KMS-11 (cell line): ENCODE results near the gene RCCD1.

Source experiments
- H2AFZ ChIP-seq: fragments of 200-600 bp; sonication (generic); 2 replicates; pipeline ENCODE4 v1.6.1; 2016; ENCODE audit warnings: antibody characterized with exemption, mixed run types, low read depth
- H3K27ac ChIP-seq: fragments of 200-600 bp; sonication (generic); 2 replicates; pipeline ENCODE4 v1.6.1; 2016; ENCODE audit warnings: mild to moderate bottlenecking, mixed run types
- H3K27me3 ChIP-seq: fragments of 200-600 bp; sonication (generic); 2 replicates; pipeline ENCODE4 v1.6.1; 2017; ENCODE audit warnings: mild to moderate bottlenecking, low read depth, mixed run types, moderate library complexity; ENCODE audit not compliant: insufficient read depth
- H3K36me3 ChIP-seq: fragments of 200-600 bp; sonication (generic); 2 replicates; pipeline ENCODE4 v1.6.1; 2017; ENCODE audit warnings: mild to moderate bottlenecking, mixed run types; ENCODE audit not compliant: insufficient read depth
- H3K4me1 ChIP-seq: fragments of 200-600 bp; sonication (generic); 2 replicates; pipeline ENCODE4 v1.6.1; 2016; ENCODE audit warnings: mild to moderate bottlenecking, low read depth, mixed run types; ENCODE audit not compliant: poor library complexity, severe bottlenecking
- H3K4me2 ChIP-seq: fragments of 200-600 bp; sonication (generic); 2 replicates; pipeline ENCODE4 v1.7.0; 2016; ENCODE audit warnings: mild to moderate bottlenecking, mixed run types
- H3K4me3 ChIP-seq: fragments of 200-600 bp; sonication (generic); IDR thresholded peaks from 2 replicates; pipeline ENCODE4 v1.6.1; 2017; ENCODE audit warnings: low read depth, low read length, mixed read lengths; ENCODE audit not compliant: insufficient read depth
- H3K79me2 ChIP-seq: fragments of 200-600 bp; sonication (generic); 2 replicates; pipeline ENCODE4 v1.6.1; 2016; ENCODE audit warnings: low read depth, mixed run types; ENCODE audit not compliant: insufficient read depth
- H3K9ac ChIP-seq: fragments of 200-600 bp; sonication (generic); 2 replicates; pipeline ENCODE4 v1.6.1; 2016; ENCODE audit warnings: mild to moderate bottlenecking, mixed run types
- H4K20me1 ChIP-seq: fragments of 200-600 bp; sonication (generic); 2 replicates; pipeline ENCODE4 v1.6.1; 2016; ENCODE audit warnings: mild to moderate bottlenecking, mixed run types; ENCODE audit not compliant: insufficient read depth
- CTCF ChIP-seq: fragments of 200-600 bp; sonication (generic); conservative IDR thresholded peaks from 2 replicates; pipeline ENCODE4 v1.6.1; 2017; ENCODE audit warnings: low read depth, mild to moderate bottlenecking, antibody characterized with exemption, low read length, moderate library complexity, mixed read lengths

RCCD1 gene

GRCh38 chr15:91001209-91001608 is 46.5 kb downstream of the RCCD1 start:
- no peaks in the 10 kb centered on the region for H3K27me3 ChIP-seq
- H3K4me2 ChIP-seq = no peak overlapping the region
- H4K20me1 ChIP-seq = no peaks in the 10 kb centered on the region
- no peak for TF ChIP-seq CTCF
- no peaks in the 10 kb centered on the region for H3K36me3 ChIP-seq
- no peak overlapping the region for H2AFZ ChIP-seq
- H3K27ac ChIP-seq = no peak overlapping the region
- no peak overlapping the region for H3K9ac ChIP-seq
- H3K4me3 ChIP-seq = no peak overlapping the region
- H3K4me1 ChIP-seq = no peaks in the 10 kb centered on the region
- H3K79me2 ChIP-seq = no peaks in the 10 kb centered on the region

- no peaks in the 10 kb centered on the region for H3K79me2 ChIP-seq
- H3K4me1 ChIP-seq = no peaks in the 10 kb centered on the region
- TF ChIP-seq CTCF = no peak
- H2AFZ ChIP-seq = no peak overlapping the region
- no peak overlapping the region for H3K4me2 ChIP-seq
- H3K27ac ChIP-seq = no peak overlapping the region
- H4K20me1 ChIP-seq = no peaks in the 10 kb centered on the region
- no peak overlapping the region for H3K9ac ChIP-seq
- H3K4me3 ChIP-seq = no peak overlapping the region
- no peaks in the 10 kb centered on the region for H3K36me3 ChIP-seq
- no peaks in the 10 kb centered on the region for H3K27me3 ChIP-seq
These were observed 52.6 kb downstream of the RCCD1 start for GRCh38 chr15:91007266-91007665.
